Fibroblast of lung (primary cell): ENCODE data around the gene SH3BP4. TPM values are rescaled to one million over a fixed set of nuclear protein-coding genes. Genes with fewer than 3 reads are reported as not detected.
"Not testable (repeated sequence)": the region's sequence is repeated elsewhere in the genome, so short reads cannot be mapped to it uniquely, and the experiment has no call there.

Experiments used
- DNase-seq, 2 donors: peaks; one replicate each; pipeline versions ENCODE4 v3.0.0 to v3.0.0-alpha.2; 2010; ENCODE audit warnings: low read depth in 2 of 2
- H2AFZ ChIP-seq: 2 replicates; pipeline ENCODE4 v1.5.1; 2012; ENCODE audit warnings: low read length, control low read depth, inconsistent platforms
- H3K27ac ChIP-seq: 2 replicates; pipeline ENCODE4 v1.5.1; 2011; ENCODE audit warnings: low read length, control low read depth; ENCODE audit not compliant: insufficient read depth
- H3K27me3 ChIP-seq: 2 replicates; pipeline ENCODE4 v1.5.1; 2011; ENCODE audit warnings: mild to moderate bottlenecking, low read length; ENCODE audit not compliant: control insufficient read depth, insufficient read depth
- H3K36me3 ChIP-seq: 2 replicates; pipeline ENCODE4 v1.5.1; 2011; ENCODE audit warnings: low read length; ENCODE audit not compliant: control insufficient read depth, insufficient read depth
- H3K4me1 ChIP-seq: 2 replicates; pipeline ENCODE4 v1.5.1; 2011; ENCODE audit warnings: low read length; ENCODE audit not compliant: control insufficient read depth, insufficient read depth; ENCODE audit errors: extremely low read depth
- H3K4me2 ChIP-seq: 2 replicates; pipeline ENCODE4 v1.5.1; 2011; ENCODE audit warnings: low read length, control low read depth; ENCODE audit not compliant: insufficient read depth; ENCODE audit errors: extremely low read depth
- H3K4me3 ChIP-seq, 4 experiments: fragments of 200-600 bp in 1 of 4; sonication (generic) in 1 of 4; replicated peaks in 1 of 4; 2 replicates each; pipeline ENCODE4 v1.5.1; 2011 to 2016; ENCODE audit warnings: low read length in 4 of 4, low read depth in 3 of 4, mild to moderate bottlenecking in 3 of 4, control low read depth in 2 of 4, inconsistent platforms in 1 of 4, mixed read lengths in 1 of 4; ENCODE audit not compliant: insufficient read depth in 1 of 4; ENCODE audit errors: control extremely low read depth in 1 of 4
- H3K79me2 ChIP-seq: 2 replicates; pipeline ENCODE4 v1.5.1; 2012; ENCODE audit warnings: mild to moderate bottlenecking, low read length, inconsistent platforms; ENCODE audit not compliant: control insufficient read depth, insufficient read depth
- H3K9ac ChIP-seq: 2 replicates; pipeline ENCODE4 v1.5.1; 2011; ENCODE audit warnings: mild to moderate bottlenecking, low read length, control low read depth; ENCODE audit not compliant: insufficient read depth
- H3K9me3 ChIP-seq: 2 replicates; pipeline ENCODE4 v1.5.1; 2012; ENCODE audit warnings: low read depth, low read length; ENCODE audit not compliant: control insufficient read depth, insufficient read depth
- H4K20me1 ChIP-seq: 2 replicates; pipeline ENCODE4 v1.5.1; 2011; ENCODE audit warnings: low read length; ENCODE audit not compliant: control insufficient read depth, insufficient read depth; ENCODE audit errors: extremely low read depth
- CTCF ChIP-seq, 2 donors: IDR thresholded peaks in 1 of 2; conservative IDR thresholded peaks in 1 of 2; 1 replicate in 1 of 2; 2 replicates in 1 of 2; pipeline ENCODE4 v1.5.1; 2011 to 2012; ENCODE audit warnings: low read length in 2 of 2, control low read depth in 1 of 2, inconsistent platforms in 1 of 2, low read depth in 1 of 2, mild to moderate bottlenecking in 1 of 2
- EZH2 ChIP-seq: IDR thresholded peaks from 2 replicates; pipeline ENCODE4 v1.5.1; 2012; ENCODE audit warnings: low read length, control low read depth, mild to moderate bottlenecking; ENCODE audit errors: missing control alignments
- polyA plus RNA-seq, 2 donors: library from polyadenylated mRNA; depleted of rRNA in 1 of 2; stranded (reverse) in 1 of 2; unstranded in 1 of 2; fragments of >200 nt; gene quantifications; 2 replicates each; pipeline ENCODE4 v1.2.1, GENCODE V29; 2011 to 2012; ENCODE audit warnings: missing spikeins in 1 of 2
- total RNA-seq: library from RNA; depleted of rRNA; stranded (reverse); fragments of >200 nt; gene quantifications from 2 replicates; pipeline ENCODE4 v1.2.1, GENCODE V29; 2014

Gene SH3BP4
- total and polyA plus RNA-seq, 2 donors (not counting 1 experiment from before 2014, with no cell fraction given), result 74.8 to 86.6 TPM

- Histone ChIP-seq H3K27ac (no peak overlapping the region), H3K36me3 (peaks cover 26% of the 10 kb centered on the region), H3K27me3 (no peaks in the 10 kb centered on the region), H3K9ac (no peak overlapping the region), H4K20me1 (no peaks in the 10 kb centered on the region), H3K4me2 (no peak overlapping the region), H3K4me3 (no peak overlapping the region), H3K4me1 (peaks cover 7% of the 10 kb centered on the region), H3K79me2 (peaks cover 25% of the 10 kb centered on the region), H3K9me3 (no peaks in the 10 kb centered on the region), H2AFZ (no peak overlapping the region)
- DNase-seq, result no peak
- TF ChIP-seq CTCF (conservative IDR thresholded peaks at IDR 0.05 in 1 of 2, IDR thresholded peaks at IDR 0.05 in 1 of 2; ENCODE audit: low read depth in 1 of 2, low read length in 2 of 2) (no peak), EZH2 (no peak)
These were observed 103.1 kb downstream of the SH3BP4 start for GRCh38 chr2:235054919-235055318.

- peaks cover 26% of the 10 kb centered on the region for H3K36me3 ChIP-seq
- no peak overlapping the region for H2AFZ ChIP-seq
- peaks cover 3% of the 10 kb centered on the region for H3K4me1 ChIP-seq
- no peak for TF ChIP-seq EZH2
- TF ChIP-seq CTCF (conservative IDR thresholded peaks at IDR 0.05 in 1 of 2, IDR thresholded peaks at IDR 0.05 in 1 of 2; ENCODE audit: low read depth in 1 of 2, low read length in 2 of 2), result peak; percentile 40 to 53
- H4K20me1 ChIP-seq, result no peaks in the 10 kb centered on the region
- peak in 1 of 2 donors; percentile 48 for DNase-seq
- H3K4me3 ChIP-seq, result no peak overlapping the region
- H3K79me2 ChIP-seq, result peaks cover 19% of the 10 kb centered on the region
- H3K9ac ChIP-seq, result no peak overlapping the region
- no peaks in the 10 kb centered on the region for H3K27me3 ChIP-seq
- no peaks in the 10 kb centered on the region for H3K9me3 ChIP-seq
- H3K27ac ChIP-seq, result no peak overlapping the region
- no peak overlapping the region for H3K4me2 ChIP-seq
These were observed 104.2 kb downstream of the SH3BP4 start for GRCh38 chr2:235055891-235056516.

- Histone ChIP-seq H3K4me1 (no peaks in the 10 kb centered on the region), H2AFZ (no peak overlapping the region), H3K9me3 (no peaks in the 10 kb centered on the region), H3K9ac (no peak overlapping the region), H3K36me3 (peaks cover 24% of the 10 kb centered on the region), H3K27ac (no peak overlapping the region), H3K4me2 (no peak overlapping the region), H4K20me1 (no peaks in the 10 kb centered on the region), H3K79me2 (peaks cover 12% of the 10 kb centered on the region), H3K27me3 (no peaks in the 10 kb centered on the region), H3K4me3 (no peak overlapping the region)
- DNase-seq, result no peak
- TF ChIP-seq EZH2 (no peak), CTCF (conservative IDR thresholded peaks at IDR 0.05 in 1 of 2, IDR thresholded peaks at IDR 0.05 in 1 of 2; ENCODE audit: low read depth in 1 of 2, low read length in 2 of 2) (no peak)
These were observed 105.0 kb downstream of the SH3BP4 start for GRCh38 chr2:235056768-235057167.

GRCh38 chr2:235057616-235058015 lies 105.8 kb downstream of the SH3BP4 start:
- not testable (repeated sequence) for H3K4me3 ChIP-seq, H3K4me1 ChIP-seq, H3K9me3 ChIP-seq

More at GRCh38 chr2:235057616-235058015, 105.8 kb downstream of the SH3BP4 start:
- not testable (repeated sequence) for H3K27ac ChIP-seq, DNase-seq, H2AFZ ChIP-seq, H3K4me2 ChIP-seq, H3K79me2 ChIP-seq, H3K27me3 ChIP-seq, H3K9ac ChIP-seq, H4K20me1 ChIP-seq
- peaks cover 20% of the 10 kb centered on the region for H3K36me3 ChIP-seq
